Keratinocyte (primary cell): ENCODE data around the gene PAOX. TPM values are rescaled to one million over a fixed set of nuclear protein-coding genes. Genes with fewer than 3 reads are reported as not detected.

ENCODE experiments used
- DNase-seq: peaks from one replicate; pipeline ENCODE4 v3.0.0-alpha.2; 2011; ENCODE audit warnings: low read depth, missing footprints, low spot score
- FAIRE-seq: peaks from 2 replicates; lab custom pipeline; 2011; peaks lifted over from hg19 to GRCh38; lab: Jason Lieb, UNC
- H2AFZ ChIP-seq: 2 replicates; pipeline ENCODE4 v1.6.0; 2012; ENCODE audit warnings: low read length, control low read depth, inconsistent platforms; ENCODE audit not compliant: control insufficient read depth
- H3K27ac ChIP-seq: 2 replicates; pipeline ENCODE4 v1.5.1; 2011; ENCODE audit warnings: low read length; ENCODE audit not compliant: control insufficient read depth, insufficient read depth
- H3K27me3 ChIP-seq: 3 replicates; pipeline ENCODE4 v1.6.0; 2011; ENCODE audit warnings: low read length; ENCODE audit not compliant: control insufficient read depth, insufficient read depth; ENCODE audit errors: extremely low read depth
- H3K36me3 ChIP-seq, 2 experiments: 2 replicates in 1 of 2; 3 replicates in 1 of 2; pipeline ENCODE4 v1.5.1; 2011; ENCODE audit warnings: low read length in 2 of 2, mild to moderate bottlenecking in 1 of 2; ENCODE audit not compliant: control insufficient read depth in 2 of 2, insufficient read depth in 2 of 2; ENCODE audit errors: extremely low read depth in 1 of 2
- H3K4me1 ChIP-seq: 3 replicates; pipeline ENCODE4 v1.5.1; 2011; ENCODE audit warnings: low read length; ENCODE audit not compliant: control insufficient read depth, insufficient read depth; ENCODE audit errors: extremely low read depth
- H3K4me2 ChIP-seq: 3 replicates; pipeline ENCODE4 v1.6.0; 2011; ENCODE audit warnings: low read depth, low read length; ENCODE audit not compliant: control insufficient read depth, insufficient read depth; ENCODE audit errors: extremely low read depth
- H3K4me3 ChIP-seq, 3 experiments: fragments of 200-600 bp in 1 of 3; sonication (generic) in 1 of 3; 2 replicates in 2 of 3; 3 replicates in 1 of 3; pipeline ENCODE4 v1.5.1; 2011 to 2016; ENCODE audit warnings: low read length in 3 of 3, mild to moderate bottlenecking in 3 of 3, control low read depth in 2 of 3, inconsistent platforms in 1 of 3, low read depth in 1 of 3, mixed read lengths in 1 of 3, mixed run types in 1 of 3, moderate library complexity in 1 of 3; ENCODE audit not compliant: control insufficient read depth in 2 of 3, insufficient read depth in 2 of 3; ENCODE audit errors: extremely low read depth in 1 of 3
- H3K79me2 ChIP-seq: 2 replicates; pipeline ENCODE4 v1.6.0; 2012; ENCODE audit warnings: low read length; ENCODE audit not compliant: control insufficient read depth, insufficient read depth
- H3K9ac ChIP-seq: 3 replicates; pipeline ENCODE4 v1.6.0; 2011; ENCODE audit warnings: low read length; ENCODE audit not compliant: control insufficient read depth, insufficient read depth; ENCODE audit errors: extremely low read depth
- H3K9me1 ChIP-seq: 3 replicates; pipeline ENCODE4 v1.6.0; 2011; ENCODE audit warnings: low read length; ENCODE audit not compliant: control insufficient read depth, insufficient read depth; ENCODE audit errors: extremely low read depth
- H3K9me3 ChIP-seq: 2 replicates; pipeline ENCODE4 v1.5.1; 2012; ENCODE audit warnings: low read depth, low read length; ENCODE audit not compliant: control insufficient read depth
- H4K20me1 ChIP-seq: 3 replicates; pipeline ENCODE4 v1.6.0; 2011; ENCODE audit warnings: low read length; ENCODE audit not compliant: control insufficient read depth, insufficient read depth; ENCODE audit errors: extremely low read depth
- CTCF ChIP-seq, 3 experiments: IDR thresholded peaks in 1 of 3; conservative IDR thresholded peaks in 1 of 3; optimal IDR thresholded peaks in 1 of 3; 2 replicates in 2 of 3; 3 replicates in 1 of 3; pipeline versions ENCODE3 to v1.5.1; 2011; ENCODE audit warnings: low read length in 3 of 3, mild to moderate bottlenecking in 3 of 3, moderate library complexity in 2 of 3, control low read depth in 1 of 3, inconsistent platforms in 1 of 3; ENCODE audit not compliant: insufficient read depth in 2 of 3; ENCODE audit errors: extremely low read depth in 1 of 3
- EZH2 ChIP-seq: IDR thresholded peaks from one replicate; pipeline ENCODE4 v1.6.1; 2012; ENCODE audit warnings: inconsistent platforms, mild to moderate bottlenecking, low read length, moderate library complexity
- dilution Hi-C: fragments of 300-500 bp; cut with MboI; formaldehyde crosslinking; loops from one replicate; pipeline ENCODE4 v1.7.0; 2020; ENCODE audit warnings: low sequenced_read_pairs; ENCODE audit not compliant: extremely low pct_ligation_motif_present
- polyA plus RNA-seq, 5 experiments: library from polyadenylated mRNA; depleted of rRNA in 3 of 5; stranded (reverse) in 3 of 5; stranded (forward) in 1 of 5; unstranded in 1 of 5; fragments of >200 nt; gene quantifications; 1 replicate in 1 of 5; 2 replicates in 3 of 5; 3 replicates in 1 of 5; pipeline versions ENCODE4 v1.2.1 to v1.2.3, GENCODE V29; 2011 to 2012; ENCODE audit warnings: missing spikeins in 2 of 5, low read depth in 1 of 5, low replicate concordance in 1 of 5

The PAOX gene
- polyA plus RNA-seq, 1 donor (not counting 4 experiments of a cell fraction or from before 2014, with no cell fraction given): 2.6 TPM

DNA sequence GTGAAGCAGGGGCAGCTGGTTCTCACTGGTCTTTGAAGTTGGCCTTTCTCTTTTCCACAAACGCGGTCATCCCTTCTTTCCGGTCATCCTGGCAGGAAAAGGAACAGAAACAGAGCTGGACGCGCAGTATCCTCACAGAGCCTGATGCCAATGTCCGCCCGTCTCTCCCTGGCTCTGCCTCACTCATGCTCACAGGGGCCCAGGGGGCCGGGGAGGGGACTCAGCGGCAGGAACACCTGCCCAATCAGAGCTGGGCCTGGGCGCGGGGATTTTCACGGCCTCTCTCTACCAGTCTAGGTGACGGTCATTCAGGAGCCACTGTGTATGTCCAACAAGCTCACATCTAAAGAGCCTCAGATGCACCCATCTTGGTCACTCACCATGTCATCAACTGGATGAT lies 16.2 kb upstream of the PAOX start:
- no peak overlapping the region for H3K9ac ChIP-seq
- no peaks in the 10 kb centered on the region for H4K20me1 ChIP-seq
- H3K4me1 ChIP-seq: peaks cover 5% of the 10 kb centered on the region
- no peak for FAIRE-seq
- DNase-seq: no peak
- no peaks in the 10 kb centered on the region for H3K79me2 ChIP-seq
- no peak overlapping the region for H3K4me2 ChIP-seq
- H3K36me3 ChIP-seq: peaks cover 12 to 21% of the 10 kb centered on the region in 2 experiments
- TF ChIP-seq CTCF (optimal IDR thresholded peaks at IDR 0.05 in 1 of 3, IDR thresholded peaks at IDR 0.05 in 1 of 3, conservative IDR thresholded peaks at IDR 0.05 in 1 of 3; ENCODE audit: extremely low read depth in 1 of 3, insufficient read depth in 2 of 3, low read length in 3 of 3): no peak
- no peak overlapping the region for H3K4me3 ChIP-seq
- no peaks in the 10 kb centered on the region for H3K27me3 ChIP-seq
- H3K27ac ChIP-seq: no peak overlapping the region
- H2AFZ ChIP-seq: no peak overlapping the region
- H3K9me3 ChIP-seq: no peaks in the 10 kb centered on the region
- H3K9me1 ChIP-seq: no peaks in the 10 kb centered on the region
- dilution Hi-C loops: no loop called here

- Histone ChIP-seq H3K4me2 (peak overlapping the region; percentile 22), H2AFZ (no peak overlapping the region), H3K4me3 (no peak overlapping the region), H3K4me1 (peaks cover 5% of the 10 kb centered on the region), H3K27me3 (no peaks in the 10 kb centered on the region), H4K20me1 (no peaks in the 10 kb centered on the region), H3K27ac (no peak overlapping the region), H3K9me1 (no peaks in the 10 kb centered on the region), H3K9me3 (no peaks in the 10 kb centered on the region), H3K9ac (no peak overlapping the region), H3K79me2 (no peaks in the 10 kb centered on the region), H3K36me3 (peaks cover 22 to 31% of the 10 kb centered on the region in 2 experiments)
- TF ChIP-seq EZH2: no peak
- TF ChIP-seq CTCF (optimal IDR thresholded peaks at IDR 0.05 in 1 of 3, IDR thresholded peaks at IDR 0.05 in 1 of 3, conservative IDR thresholded peaks at IDR 0.05 in 1 of 3; ENCODE audit: extremely low read depth in 1 of 3, insufficient read depth in 2 of 3, low read length in 3 of 3): no peak
- dilution Hi-C loops: no loop called here
- FAIRE-seq (no peak), DNase-seq (no peak)
Measured at GRCh38 chr10:133364645-133365431, 14.2 kb upstream of the PAOX start.
